IPS-11a (cell line): ENCODE results near the gene PTTG1IP.

Experiments used
- H3K4me3 ChIP-seq: one replicate; pipeline ENCODE4 v1.5.1; 2013; ENCODE audit warnings: low read depth, low read length, control low read depth

Gene PTTG1IP

GRCh38 chr21:44910229-44911067 is 37.0 kb upstream of the PTTG1IP start:
- H3K4me3 ChIP-seq, result no peak overlapping the region

- H3K4me3 ChIP-seq, result no peak overlapping the region
Measured at GRCh38 chr21:44909719-44910118, 36.2 kb upstream of the PTTG1IP start.

GRCh38 chr21:44908908-44909307 is 35.4 kb upstream of the PTTG1IP start:
- no peak overlapping the region for H3K4me3 ChIP-seq

GRCh38 chr21:44907966-44908895 is 34.7 kb upstream of the PTTG1IP start:
- H3K4me3 ChIP-seq, result no peak overlapping the region

- H3K4me3 ChIP-seq, result no peak overlapping the region
Measured at GRCh38 chr21:44907225-44907965, 33.9 kb upstream of the PTTG1IP start.

- H3K4me3 ChIP-seq, result no peak overlapping the region
Measured at GRCh38 chr21:44905728-44906090, 32.2 kb upstream of the PTTG1IP start.

GRCh38 chr21:44905016-44905727 is 31.7 kb upstream of the PTTG1IP start:
- H3K4me3 ChIP-seq, result no peak overlapping the region

GRCh38 chr21:44904141-44904923 is 30.8 kb upstream of the PTTG1IP start:
- H3K4me3 ChIP-seq, result no peak overlapping the region

- H3K4me3 ChIP-seq, result no peak overlapping the region
Measured at GRCh38 chr21:44903689-44904088, 30.2 kb upstream of the PTTG1IP start.

- no peak overlapping the region for H3K4me3 ChIP-seq
Measured at GRCh38 chr21:44903050-44903685, 29.7 kb upstream of the PTTG1IP start.

- H3K4me3 ChIP-seq, result no peak overlapping the region
Measured at GRCh38 chr21:44902268-44903049, 29.0 kb upstream of the PTTG1IP start.

- H3K4me3 ChIP-seq, result no peak overlapping the region
Measured at GRCh38 chr21:44901391-44902074, 28.0 kb upstream of the PTTG1IP start.

- H3K4me3 ChIP-seq, result no peak overlapping the region
Measured at GRCh38 chr21:44900559-44901251, 27.2 kb upstream of the PTTG1IP start.

GRCh38 chr21:44899768-44900558 is 26.5 kb upstream of the PTTG1IP start:
- no peak overlapping the region for H3K4me3 ChIP-seq

GRCh38 chr21:44898851-44899767 is 25.6 kb upstream of the PTTG1IP start:
- no peak overlapping the region for H3K4me3 ChIP-seq
